HepG2 (cell line): Measurements from ENCODE around the gene CYSRT1. TPM values are rescaled to one million over a fixed set of nuclear protein-coding genes. Genes with fewer than 3 reads are reported as not detected.

Experiments used
- BCL3 ChIP-seq: sonication (generic); formaldehyde crosslinking; IDR thresholded peaks from 2 replicates; pipeline ENCODE4 v1.5.1; 2020; ENCODE audit warnings: mild to moderate bottlenecking, missing genetic modification reagents, moderate library complexity
- CREB3 ChIP-seq: sonication (generic); formaldehyde crosslinking; IDR thresholded peaks from 2 replicates; pipeline ENCODE4 v1.5.0; 2020; ENCODE audit warnings: missing genetic modification reagents
- HDAC1 ChIP-seq: sonication (generic); formaldehyde crosslinking; IDR thresholded peaks from 2 replicates; pipeline ENCODE4 v1.5.1; 2020; ENCODE audit warnings: mild to moderate bottlenecking, missing genetic modification reagents
- MLXIP ChIP-seq: sonication (generic); formaldehyde crosslinking; IDR thresholded peaks from 2 replicates; pipeline ENCODE4 v1.9.0; 2021; ENCODE audit warnings: missing genetic modification reagents, borderline replicate concordance
- NFYC ChIP-seq: IDR thresholded peaks from 2 replicates; pipeline ENCODE4 v1.6.1; 2016; ENCODE audit warnings: missing genetic modification reagents, missing compliant biosample characterization
- SNAPC4 ChIP-seq: sonication (generic); formaldehyde crosslinking; IDR thresholded peaks from 2 replicates; pipeline ENCODE4 v1.4.0; 2020; ENCODE audit warnings: mild to moderate bottlenecking, missing genetic modification reagents
- ZFP91 ChIP-seq: sonication (generic); formaldehyde crosslinking; IDR thresholded peaks from 2 replicates; pipeline ENCODE4 v1.9.0; 2022; ENCODE audit warnings: missing genetic modification reagents, mild to moderate bottlenecking, borderline replicate concordance
- ZFY ChIP-seq: sonication (generic); formaldehyde crosslinking; IDR thresholded peaks from 2 replicates; pipeline ENCODE4 v1.4.0; 2020; ENCODE audit warnings: missing genetic modification reagents
- ZNF225 ChIP-seq: sonication (generic); formaldehyde crosslinking; IDR thresholded peaks from 2 replicates; pipeline ENCODE4 v1.4.0; 2020; ENCODE audit warnings: mild to moderate bottlenecking, missing genetic modification reagents
- ZNF256 ChIP-seq: sonication (generic); formaldehyde crosslinking; conservative IDR thresholded peaks from 2 replicates; pipeline ENCODE4 v1.4.0; 2020; ENCODE audit warnings: missing genetic modification reagents
- ZNF260 ChIP-seq: sonication (generic); formaldehyde crosslinking; IDR thresholded peaks from 2 replicates; pipeline ENCODE4 v1.4.0; 2020; ENCODE audit warnings: missing genetic modification reagents, low read depth, mild to moderate bottlenecking, borderline replicate concordance
- ZNF678 ChIP-seq: sonication (generic); formaldehyde crosslinking; IDR thresholded peaks from 2 replicates; pipeline ENCODE4 v1.4.0; 2020; ENCODE audit warnings: mild to moderate bottlenecking, missing genetic modification reagents
- ZNF710 ChIP-seq: sonication (generic); formaldehyde crosslinking; IDR thresholded peaks from 2 replicates; pipeline ENCODE4 v1.5.0; 2020; ENCODE audit warnings: mild to moderate bottlenecking, missing genetic modification reagents, borderline replicate concordance
- polyA plus RNA-seq, 8 experiments: library from polyadenylated mRNA; depleted of rRNA in 3 of 8; stranded (reverse) in 7 of 8; unstranded in 1 of 8; fragments of >200 nt; fragmentation: Illumina TruSeq in 4 of 8; extraction: Trizol in 4 of 8; gene quantifications; 2 replicates each; pipeline versions ENCODE4 v1.2.1 to v1.2.3, GENCODE V29; 2011 to 2016; ENCODE audit warnings: low read depth in 4 of 8, missing spikeins in 1 of 8, mixed read lengths in 1 of 8; ENCODE audit not compliant: insufficient read depth in 1 of 8
- total RNA-seq, 5 experiments: library from RNA; depleted of rRNA; stranded (reverse); fragments of >200 nt; fragmentation: Illumina TruSeq; extraction: Trizol; gene quantifications; 2 replicates each; pipeline ENCODE4 v1.2.3, GENCODE V29; 2016; ENCODE audit warnings: low read depth in 1 of 5

Gene CYSRT1
- total and polyA plus RNA-seq, 2 of the 13 experiments (the other 11 are each of a cell fraction or from before 2014, with no cell fraction given) = 1.5 to 2.1 TPM

GRCh38 chr9:137253717-137254623 is 29.0 kb downstream of the CYSRT1 start (continued):
- no peak for TF ChIP-seq SNAPC4 (CRISPR knock-in tag)
- TF ChIP-seq BCL3 (CRISPR knock-in tag) = no peak
- TF ChIP-seq ZNF225 (CRISPR knock-in tag) = no peak
- TF ChIP-seq HDAC1 = no peak; the same call in 1 of the 2 replicates
- no peak for TF ChIP-seq ZNF256 (CRISPR knock-in tag)
- TF ChIP-seq ZFY = peak; percentile 56; the same call in 1 of the 2 replicates
- TF ChIP-seq ZNF710 (CRISPR knock-in tag) = 0 out of 2 replicates have a peak, but pooled peaks have one; percentile 45
- no peak for TF ChIP-seq MLXIP
- TF ChIP-seq ZNF260 (CRISPR knock-in tag) = no peak
- TF ChIP-seq CREB3 = no peak
- 0 out of 2 replicates have a peak, but pooled peaks have one; percentile 34 for TF ChIP-seq ZFP91 (CRISPR knock-in tag)
- no peak for TF ChIP-seq NFYC (CRISPR knock-in tag)
- no peak for TF ChIP-seq ZNF678 (CRISPR knock-in tag)
